HFFc6 (cell line): ENCODE measurements around the gene ZNF396. TPM values are rescaled to one million over a fixed set of nuclear protein-coding genes. Genes with fewer than 3 reads are reported as not detected.

Experiments used
- DNase-seq: peaks from one replicate; pipeline ENCODE4 v3.0.0-alpha.2; 2018
- H3K27ac Mint-ChIP-seq: 2 replicates; pipeline ENCODE4 v1.8.0; 2020; ENCODE audit warnings: mild to moderate bottlenecking, mixed read lengths
- H3K27me3 Mint-ChIP-seq: 2 replicates; pipeline ENCODE4 v1.8.0; 2021; ENCODE audit warnings: mild to moderate bottlenecking, moderate library complexity, mixed read lengths; ENCODE audit not compliant: insufficient read depth
- H3K36me3 Mint-ChIP-seq: 2 replicates; pipeline ENCODE4 v1.8.0; 2021; ENCODE audit warnings: low read depth, mixed read lengths
- H3K4me1 Mint-ChIP-seq: 2 replicates; pipeline ENCODE4 v1.8.0; 2020; ENCODE audit warnings: low read depth, mixed read lengths
- H3K4me3 Mint-ChIP-seq: 2 replicates; pipeline ENCODE4 v1.8.0; 2020; ENCODE audit warnings: mild to moderate bottlenecking, moderate library complexity, mixed read lengths
- H3K9me3 Mint-ChIP-seq: 2 replicates; pipeline ENCODE4 v1.8.0; 2020; ENCODE audit warnings: mild to moderate bottlenecking, mixed read lengths
- CTCF ChIP-seq: fragments of 200-600 bp; sonication (generic); IDR thresholded peaks from 2 replicates; pipeline ENCODE4 v1.5.0; 2021; ENCODE audit warnings: antibody characterized with exemption, mild to moderate bottlenecking
- total RNA-seq, 6 experiments: library from RNA; stranded (reverse); fragmentation: NEBNext Ultra II Directional; extraction: Animal tissue kit (Norgen Biotek cat#: 25700); gene quantifications; 2 replicates in 1 of 6; 3 replicates in 5 of 6; pipeline ENCODE4 v1.2.3, GENCODE V29; 2021

The ZNF396 gene
- total RNA-seq, 6 experiments from 2014 or later = 0.26 to 0.66 (median 0.55) TPM

GRCh38 chr18:35362531-35362930 lies 14.6 kb downstream of the ZNF396 start:
- DNase-seq = no peak
- H3K4me3 Mint-ChIP-seq = no peak overlapping the region
- H3K9me3 Mint-ChIP-seq = no peaks in the 10 kb centered on the region
- H3K36me3 Mint-ChIP-seq = no peaks in the 10 kb centered on the region
- peaks cover 15% of the 10 kb centered on the region for H3K27me3 Mint-ChIP-seq
- TF ChIP-seq CTCF = no peak
- no peaks in the 10 kb centered on the region; the same call in 1 of the 2 replicates for H3K4me1 Mint-ChIP-seq
- H3K27ac Mint-ChIP-seq = no peak overlapping the region

DNA sequence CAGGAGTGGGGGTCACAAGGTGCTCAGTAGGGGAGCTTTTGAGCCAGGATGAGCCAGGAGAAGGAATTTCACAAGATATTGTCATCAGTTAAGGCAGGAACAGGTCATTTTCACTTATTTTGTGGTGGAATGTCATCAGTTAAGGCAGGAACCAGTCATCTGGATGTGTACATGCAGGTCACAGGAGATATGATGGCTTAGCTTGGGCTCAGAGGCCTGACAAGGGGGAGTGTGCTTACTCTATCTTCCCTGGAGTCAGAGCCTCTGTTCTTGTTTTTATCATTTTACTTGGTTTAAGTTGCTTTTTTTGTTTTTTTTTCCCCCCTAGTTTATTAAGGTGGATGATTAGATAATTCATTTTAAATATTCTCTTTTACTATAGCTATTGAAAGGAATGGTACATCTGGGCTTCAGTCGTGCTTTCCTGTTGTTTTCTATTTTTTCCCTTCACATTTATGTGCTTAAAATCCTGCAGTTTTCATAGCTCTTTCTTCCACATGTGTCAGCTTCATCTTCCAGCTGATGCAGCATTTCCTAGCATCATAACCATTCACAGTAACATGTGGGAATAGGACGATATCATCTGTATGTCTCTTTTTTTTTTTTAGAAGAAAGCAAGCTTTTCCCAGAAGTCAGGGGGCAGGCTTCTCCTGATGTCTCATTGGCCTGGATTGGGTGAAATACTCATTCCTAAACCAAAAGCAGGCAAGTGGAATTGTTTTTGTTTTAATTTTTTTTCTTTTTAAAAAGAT lies 15.4 kb downstream of the ZNF396 start:
- DNase-seq = no peak
- no peaks in the 10 kb centered on the region for H3K36me3 Mint-ChIP-seq
- H3K4me1 Mint-ChIP-seq = no peaks in the 10 kb centered on the region; the same call in 1 of the 2 replicates
- TF ChIP-seq CTCF = no peak
- no peaks in the 10 kb centered on the region for H3K9me3 Mint-ChIP-seq
- H3K27ac Mint-ChIP-seq = no peak overlapping the region
- H3K4me3 Mint-ChIP-seq = no peak overlapping the region
- peaks cover 15% of the 10 kb centered on the region for H3K27me3 Mint-ChIP-seq

GRCh38 chr18:35355140-35355618 lies 22.0 kb downstream of the ZNF396 start:
- Mint-ChIP-seq H3K27me3 (peaks cover 7% of the 10 kb centered on the region), H3K27ac (no peak overlapping the region; the same call in 1 of the 2 replicates), H3K36me3 (peaks cover 5% of the 10 kb centered on the region), H3K4me1 (peaks cover 5% of the 10 kb centered on the region; the same call in 1 of the 2 replicates), H3K9me3 (peaks cover 15% of the 10 kb centered on the region), H3K4me3 (peak overlapping the region; percentile 87)
- peak; percentile 83 for TF ChIP-seq CTCF
- DNase-seq = peak; percentile 74

- Mint-ChIP-seq H3K9me3 (peaks cover 15% of the 10 kb centered on the region), H3K27ac (no peak overlapping the region), H3K4me3 (no peak overlapping the region), H3K4me1 (peaks cover 5% of the 10 kb centered on the region; the same call in 1 of the 2 replicates), H3K36me3 (peaks cover 5% of the 10 kb centered on the region), H3K27me3 (0 out of 2 replicates have a peak, but pooled peaks cover 3% of the 10 kb centered on the region)
- TF ChIP-seq CTCF = no peak
- no peak for DNase-seq
Measured at GRCh38 chr18:35352778-35353177, 24.4 kb downstream of the ZNF396 start.

DNA sequence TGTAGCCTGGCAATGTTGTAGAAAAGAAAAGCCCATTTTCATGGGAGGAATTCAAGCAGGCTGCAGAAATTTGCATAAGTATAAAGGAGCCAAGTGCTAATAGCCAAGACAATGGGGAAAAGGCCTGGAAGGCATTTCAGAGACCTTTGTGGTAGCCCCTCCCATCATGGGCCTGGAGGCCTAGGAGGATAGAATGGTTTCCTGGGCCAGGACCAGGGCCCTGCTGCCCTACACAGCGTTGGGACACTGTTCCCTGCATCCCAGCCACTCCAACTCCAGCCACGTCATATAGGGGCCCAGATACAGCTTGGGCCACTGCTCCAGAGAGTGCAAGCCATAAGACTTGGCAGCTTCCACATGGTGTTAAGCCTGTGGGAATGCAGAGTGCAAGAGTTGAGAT lies 24.9 kb downstream of the ZNF396 start:
- peaks cover 5% of the 10 kb centered on the region for H3K36me3 Mint-ChIP-seq
- no peak overlapping the region for H3K4me3 Mint-ChIP-seq
- H3K27ac Mint-ChIP-seq = no peak overlapping the region
- no peak for TF ChIP-seq CTCF
- peaks cover 3% of the 10 kb centered on the region; the same call in 1 of the 2 replicates for H3K27me3 Mint-ChIP-seq
- peaks cover 5% of the 10 kb centered on the region; the same call in 1 of the 2 replicates for H3K4me1 Mint-ChIP-seq
- no peak for DNase-seq
- peaks cover 15% of the 10 kb centered on the region for H3K9me3 Mint-ChIP-seq
